IPS-NIHi11 (cell line): ENCODE data around the gene RASSF5.
"Not testable (repeated sequence)": the region's sequence is repeated elsewhere in the genome, so short reads cannot be mapped to it uniquely, and the experiment has no call there.

Experiments
- DNase-seq: peaks from one replicate; pipeline ENCODE4 v3.0.0; 2012; ENCODE audit warnings: mixed read lengths, low spot score

RASSF5 gene

DNA sequence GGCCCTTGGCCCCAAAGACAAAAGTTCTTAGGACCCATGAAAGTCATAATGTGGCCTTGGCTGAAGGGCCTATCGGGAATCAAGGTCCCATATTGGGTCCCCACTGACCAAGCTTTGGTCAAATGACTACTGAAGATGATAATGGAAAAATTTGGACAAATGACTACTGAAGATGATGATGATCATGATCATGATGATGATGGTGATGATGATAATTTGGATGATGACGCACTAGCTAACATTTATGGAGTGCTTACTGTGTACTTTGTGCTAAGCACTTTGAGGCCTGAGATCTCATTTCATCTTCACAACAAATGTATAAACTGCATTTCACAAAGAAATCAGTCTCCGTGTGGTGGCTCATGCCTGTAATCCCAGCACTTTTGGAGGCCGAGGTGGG, 65.5 kb downstream of the RASSF5 start:
- DNase-seq = no peak

DNA sequence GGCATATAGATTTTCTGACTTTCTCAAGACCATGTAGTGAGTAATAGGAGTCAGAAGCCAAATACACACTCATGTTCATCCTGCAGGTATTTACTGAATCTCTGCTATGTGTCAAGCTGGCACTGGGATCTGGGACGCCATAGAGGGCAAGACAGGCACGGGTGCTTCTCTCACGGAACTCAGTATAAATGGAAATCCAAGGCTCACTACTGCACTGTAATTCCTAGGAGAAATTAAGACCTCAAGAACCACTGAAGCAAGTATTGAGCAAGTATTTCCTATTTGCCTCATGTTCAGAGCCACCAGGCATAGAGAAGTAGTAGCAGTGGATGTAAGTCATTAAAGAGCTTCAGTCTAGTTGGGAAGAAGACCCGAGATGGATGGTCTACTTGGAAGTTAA, 66.0 kb downstream of the RASSF5 start:
- DNase-seq = no peak

DNA sequence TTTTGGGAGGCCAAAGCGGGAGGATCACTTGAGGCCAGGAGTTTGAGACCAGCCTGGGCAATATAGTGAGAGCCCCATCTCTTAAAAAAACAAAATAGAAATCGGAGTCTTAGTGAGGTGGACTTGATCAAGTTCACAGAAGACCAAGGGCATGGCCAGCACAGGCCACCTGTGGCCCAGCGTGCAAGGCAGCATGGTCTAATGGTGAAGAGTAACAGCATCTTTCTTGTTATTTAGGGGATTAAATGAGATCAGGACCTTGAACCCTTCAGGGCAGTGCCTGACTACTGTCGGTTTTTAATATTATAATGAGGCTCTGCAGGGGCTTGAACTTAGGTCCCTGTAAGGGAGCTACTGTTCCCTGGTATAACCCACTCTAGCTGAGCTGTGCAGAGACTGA, 66.4 kb downstream of the RASSF5 start:
- DNase-seq = no peak

DNA sequence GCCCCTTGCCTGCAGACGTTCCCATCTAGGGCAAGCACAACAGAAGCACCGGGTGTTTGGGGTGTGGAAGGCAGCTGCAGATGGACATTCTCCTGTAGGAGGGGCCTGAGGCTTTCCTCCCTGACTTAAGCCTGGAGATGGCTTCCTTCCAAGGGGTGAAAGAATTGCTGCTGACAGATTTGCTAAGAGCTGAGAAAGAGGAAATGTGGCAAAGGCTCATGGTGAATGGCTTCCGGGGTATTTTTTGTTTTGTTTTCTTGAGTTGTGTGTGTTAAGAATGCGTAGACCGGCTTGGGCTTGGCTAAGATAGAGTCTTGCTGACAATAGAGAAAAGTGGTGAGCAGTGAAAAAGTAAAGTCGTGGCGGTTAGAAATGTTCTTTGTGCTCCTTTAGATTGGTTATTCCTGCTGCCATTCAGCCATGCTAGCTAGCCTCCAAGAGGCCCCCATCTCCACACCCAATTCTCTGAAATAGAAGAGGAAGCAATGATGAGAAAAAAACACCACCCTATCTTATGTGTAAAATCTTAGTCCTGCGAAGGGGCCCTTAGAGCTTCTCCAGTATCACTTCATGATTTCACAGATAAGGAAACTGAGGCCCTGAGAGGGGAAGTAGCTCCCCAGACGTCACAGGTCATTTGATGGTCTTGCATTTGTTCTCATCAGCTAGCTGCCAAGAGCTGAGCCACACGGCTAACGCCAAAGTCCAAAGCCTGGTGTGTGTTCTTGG, 68.0 kb downstream of the RASSF5 start:
- DNase-seq = no peak

DNA sequence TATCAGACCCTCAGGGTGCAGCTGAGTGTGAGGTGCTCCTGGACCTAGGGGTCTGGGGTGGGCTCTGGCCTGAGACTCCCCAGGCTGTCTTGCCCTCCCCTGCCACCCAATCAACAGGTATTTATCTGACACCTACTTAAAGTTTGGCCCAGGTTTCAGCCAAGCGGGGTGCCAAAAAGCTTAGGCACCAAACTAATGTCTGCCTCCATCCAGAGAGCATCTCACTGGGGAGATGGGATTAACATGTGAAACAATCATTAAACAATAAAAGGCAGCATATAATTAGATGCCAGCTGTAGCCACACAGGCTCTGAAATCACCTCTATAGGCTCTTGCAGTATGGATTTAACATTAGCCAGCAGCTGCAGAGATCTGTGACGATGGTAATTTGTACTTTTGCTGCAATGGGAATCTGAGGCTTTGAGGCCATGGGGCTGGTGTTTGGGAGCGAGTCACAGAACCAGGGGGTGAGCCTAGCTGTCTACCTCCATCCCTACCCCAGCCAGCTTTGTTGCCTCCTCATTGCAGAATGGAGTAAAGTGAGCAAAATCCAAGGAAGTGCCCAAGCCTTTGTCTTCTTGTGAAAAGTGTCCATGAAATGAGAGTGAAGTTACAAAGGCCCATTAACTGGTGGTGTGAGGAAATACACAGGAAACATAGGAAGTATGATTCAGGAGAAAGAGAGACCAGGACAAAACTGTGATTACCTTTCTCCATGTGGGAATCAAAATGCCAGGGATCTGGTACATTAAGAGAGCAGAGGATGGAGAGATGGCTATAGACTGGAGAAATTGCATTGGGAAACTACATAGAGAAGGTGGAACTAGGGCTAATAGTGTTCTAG, 68.8 kb downstream of the RASSF5 start:
- DNase-seq = no peak

DNA sequence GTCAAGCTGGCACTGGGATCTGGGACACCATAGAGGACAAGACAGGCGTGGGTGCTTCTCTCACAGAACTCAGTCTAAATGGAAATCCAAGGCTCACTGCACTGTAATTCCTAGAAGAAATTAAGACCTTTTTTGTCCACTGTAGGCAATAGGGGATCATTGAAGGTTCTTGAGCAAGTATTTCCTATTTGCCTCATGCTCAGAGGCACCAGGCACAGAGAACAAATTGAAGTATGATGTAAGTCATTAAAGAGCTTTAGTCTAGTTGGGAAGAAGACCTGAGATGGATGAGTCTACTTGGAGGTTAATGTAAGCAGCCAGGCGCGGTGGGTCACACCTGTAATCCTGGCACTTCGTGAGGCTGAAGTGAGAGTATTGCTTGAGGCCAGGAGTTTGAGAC, 70.3 kb downstream of the RASSF5 start:
- no peak for DNase-seq

DNA sequence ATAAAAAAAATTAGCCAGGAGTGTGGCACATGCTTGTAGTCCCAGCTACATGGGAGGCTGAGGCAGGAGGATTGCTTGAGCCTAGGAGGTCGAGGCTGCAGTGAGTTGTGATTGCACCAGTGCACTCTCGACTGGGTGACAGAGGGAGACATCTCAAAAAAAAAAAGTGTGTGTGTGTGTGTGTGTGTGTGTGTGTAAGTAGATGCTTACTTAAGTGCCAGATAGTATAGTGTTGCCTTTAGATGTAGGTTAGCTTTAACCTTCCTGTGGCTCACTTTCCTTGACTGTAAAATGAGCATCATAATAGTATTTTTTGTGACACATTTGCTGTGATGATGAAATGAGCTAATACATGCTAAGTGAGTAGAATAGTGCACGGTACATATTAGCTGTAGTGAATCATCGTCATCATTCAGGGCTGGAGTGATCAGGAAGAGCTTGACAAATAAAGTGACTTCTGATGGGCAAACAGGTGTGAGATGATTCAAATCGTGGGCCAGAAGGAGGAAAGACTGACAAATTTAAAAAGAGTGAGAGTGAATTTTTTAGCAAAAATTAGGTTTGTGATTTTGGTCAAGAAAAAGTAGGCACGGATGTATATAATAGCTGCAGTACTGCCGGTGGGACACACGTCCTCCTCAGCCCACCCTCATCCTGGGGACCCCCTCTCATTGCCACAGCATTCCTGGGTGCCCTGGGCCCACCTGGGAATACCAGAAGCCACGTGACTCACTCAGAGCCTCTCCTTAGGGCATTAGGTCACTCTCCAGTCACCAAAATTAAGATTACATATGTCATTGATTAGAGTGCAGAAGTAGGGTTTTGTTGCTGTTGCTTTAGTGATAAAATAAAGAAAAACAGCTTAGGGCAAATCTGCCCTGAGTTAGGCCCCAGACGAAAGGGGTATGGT, 71.0 kb downstream of the RASSF5 start:
- DNase-seq = no peak

DNA sequence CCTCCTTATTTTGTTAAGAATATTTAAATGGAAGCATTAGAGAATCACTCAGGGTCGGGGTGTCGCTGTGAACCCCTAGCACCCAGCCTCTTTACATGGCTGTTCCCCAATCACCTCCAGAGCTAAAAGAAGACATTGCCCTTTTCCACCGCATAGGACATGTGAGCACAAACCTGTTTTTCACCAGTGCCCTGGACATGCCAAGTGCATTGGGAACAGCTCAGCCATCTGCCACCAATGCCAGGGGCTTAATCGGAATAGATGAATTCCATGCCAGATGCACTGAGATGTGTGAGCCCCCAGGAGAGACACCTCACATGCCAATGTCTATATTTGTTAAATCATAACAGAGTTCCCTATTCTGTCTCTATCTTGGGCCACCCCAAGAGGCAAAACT, 71.6 kb downstream of the RASSF5 start:
- no peak for DNase-seq

DNA sequence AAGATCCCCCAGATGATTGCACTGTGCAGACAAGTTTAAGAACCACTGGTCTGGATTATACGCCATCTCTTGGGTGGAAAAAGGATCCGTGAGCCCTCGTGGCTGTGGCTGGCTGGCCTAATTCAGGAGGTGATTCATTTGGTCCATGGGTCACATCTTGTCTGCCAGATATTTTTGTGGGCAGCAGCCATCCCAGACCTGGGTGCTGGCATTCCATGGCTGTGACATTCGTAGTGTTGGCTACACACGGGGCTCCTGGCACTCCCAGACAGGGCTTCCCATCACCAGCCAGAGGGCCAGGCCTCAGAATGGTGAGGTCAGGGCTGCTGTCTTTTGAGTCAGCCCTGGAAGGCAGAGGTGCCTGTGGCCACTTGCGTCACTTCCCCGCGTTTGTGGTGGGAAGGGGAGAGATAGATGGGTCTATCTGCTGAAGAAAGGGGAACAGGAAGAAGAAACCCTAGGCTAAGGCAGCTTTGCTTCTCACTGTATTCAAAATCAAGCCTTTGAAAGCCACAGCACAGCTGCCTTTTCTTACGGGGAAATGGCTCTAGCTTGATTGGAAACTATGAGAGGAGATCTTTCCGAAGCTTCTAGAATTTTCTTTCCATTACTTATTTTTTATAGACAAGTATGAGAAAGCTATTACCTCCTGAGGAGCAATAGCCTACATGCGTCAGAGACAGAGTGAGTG, 72.6 kb downstream of the RASSF5 start:
- DNase-seq = no peak

DNA sequence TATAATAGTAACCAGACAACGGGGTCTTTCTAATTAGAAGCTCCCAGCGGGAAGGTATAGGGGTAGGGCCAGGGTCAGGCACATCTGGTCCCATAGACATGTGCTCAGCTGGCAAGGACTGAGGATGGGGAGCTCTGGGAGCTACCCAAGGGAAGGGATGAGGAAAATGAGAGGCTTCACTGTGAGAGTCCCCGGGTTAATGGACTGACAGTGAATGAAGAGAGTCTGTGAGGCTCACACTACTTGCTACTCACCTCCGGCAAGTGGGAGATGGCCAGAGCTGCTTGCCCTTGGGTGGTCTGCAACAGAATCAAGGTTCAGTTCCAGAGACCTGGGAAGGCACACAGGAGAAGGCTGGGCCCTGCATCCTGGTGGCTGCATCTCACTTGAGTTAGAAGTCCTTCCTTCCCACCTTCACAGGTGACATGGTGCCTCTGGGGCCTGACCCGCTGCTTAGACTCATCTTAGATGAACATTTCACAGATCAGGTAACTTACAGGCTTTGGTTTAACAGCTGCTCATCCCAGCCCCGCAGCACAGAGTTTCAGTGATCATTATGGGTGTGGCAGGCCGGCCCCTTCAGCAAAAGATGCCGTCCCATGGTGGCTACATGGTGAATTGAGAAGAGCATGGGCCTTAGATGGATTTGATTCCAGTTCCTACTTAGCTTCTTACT, 73.2 kb downstream of the RASSF5 start:
- no peak for DNase-seq

DNA sequence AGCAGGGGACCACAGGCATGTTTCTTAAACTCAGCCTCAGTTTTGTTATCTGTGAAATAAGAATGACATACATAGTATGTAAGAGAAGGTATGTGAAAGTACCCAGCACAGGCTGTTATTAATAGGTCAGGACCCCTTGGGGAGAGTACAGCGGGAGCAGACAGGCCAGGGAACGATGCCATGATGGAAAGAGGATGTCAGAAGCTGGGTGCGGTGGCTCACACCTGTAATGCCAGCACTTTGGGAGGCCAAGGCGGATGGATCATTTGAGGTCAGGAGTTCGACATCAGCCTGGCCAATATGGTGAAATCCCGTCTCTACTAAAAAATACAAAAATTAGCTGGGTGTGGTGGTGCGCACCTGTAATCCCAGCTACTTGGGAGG, 73.8 kb downstream of the RASSF5 start:
- not testable (repeated sequence) for DNase-seq

DNA sequence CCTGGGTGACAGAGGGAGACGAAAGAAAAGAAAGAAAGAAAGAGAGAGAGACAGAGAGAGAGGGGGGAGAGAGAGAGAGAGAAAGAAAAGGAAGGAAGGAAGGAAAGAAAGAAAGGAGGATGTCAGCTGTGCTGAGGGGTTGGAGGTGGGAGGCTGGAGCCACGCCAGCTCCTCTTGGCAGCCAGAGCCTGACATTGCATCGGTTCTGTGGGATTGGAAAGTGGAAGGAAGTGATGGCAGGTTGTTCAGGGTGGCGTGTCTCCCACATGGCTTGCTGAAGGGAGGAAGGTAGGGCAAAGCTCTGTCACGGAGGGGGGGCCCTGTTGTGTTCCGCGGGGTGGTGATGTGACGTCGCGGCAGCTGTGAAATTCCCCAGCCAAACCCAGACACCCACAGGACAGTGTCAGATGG, 74.2 kb downstream of the RASSF5 start:
- no peak for DNase-seq

DNA sequence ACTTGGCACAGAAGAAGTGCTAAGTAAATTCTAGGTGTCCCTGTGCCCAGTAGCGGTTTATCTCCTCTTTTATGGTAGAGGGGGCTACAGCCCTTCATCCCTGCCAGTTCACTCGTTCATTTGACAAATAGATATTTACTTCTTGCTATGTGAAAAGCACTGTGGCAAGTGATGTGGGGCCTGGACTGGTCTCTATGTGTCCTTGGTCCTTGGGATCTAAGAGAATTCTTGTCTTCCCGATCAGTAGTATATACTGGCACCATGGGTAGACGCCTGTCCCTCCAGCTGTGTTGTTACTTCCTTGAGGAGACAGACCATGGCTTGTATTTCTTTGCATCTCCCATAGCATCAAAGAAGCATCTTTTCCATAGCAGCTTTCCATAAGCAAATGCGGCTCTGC, 75.2 kb downstream of the RASSF5 start:
- DNase-seq = no peak

DNA sequence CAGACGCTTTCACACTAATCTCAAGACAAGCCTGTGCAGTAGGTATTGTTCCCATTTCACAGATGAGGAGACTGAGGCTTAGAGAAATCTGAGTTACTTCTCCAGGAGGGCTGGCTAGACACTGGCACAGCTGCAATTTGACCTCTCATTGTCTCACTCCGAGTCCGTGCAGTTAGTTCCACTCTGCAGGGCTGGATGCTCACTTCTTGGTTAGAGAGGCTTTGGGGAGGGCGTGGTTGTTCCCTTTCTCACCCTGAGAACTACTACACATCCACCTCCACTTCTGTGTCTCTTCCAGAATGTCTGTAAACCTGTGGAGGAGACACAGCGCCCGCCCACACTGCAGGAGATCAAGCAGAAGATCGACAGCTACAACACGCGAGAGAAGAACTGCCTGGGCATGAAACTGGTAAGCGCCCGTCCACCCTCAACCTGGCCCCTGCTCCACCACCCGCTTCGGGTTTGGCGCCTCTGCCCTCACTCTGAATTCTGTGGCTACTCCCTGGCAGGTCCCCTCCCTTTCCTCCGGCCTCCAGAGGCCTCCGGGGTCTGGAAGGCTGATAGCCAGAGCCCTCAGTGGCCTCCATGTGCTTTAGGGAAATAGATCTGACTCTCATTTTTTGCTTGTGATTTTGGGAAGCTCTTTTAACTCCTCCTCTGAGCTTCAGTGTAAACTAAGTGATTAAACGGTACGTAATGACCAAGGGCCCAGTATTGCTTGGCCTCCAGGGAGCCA, 75.8 kb downstream of the RASSF5 start:
- no peak for DNase-seq

DNA sequence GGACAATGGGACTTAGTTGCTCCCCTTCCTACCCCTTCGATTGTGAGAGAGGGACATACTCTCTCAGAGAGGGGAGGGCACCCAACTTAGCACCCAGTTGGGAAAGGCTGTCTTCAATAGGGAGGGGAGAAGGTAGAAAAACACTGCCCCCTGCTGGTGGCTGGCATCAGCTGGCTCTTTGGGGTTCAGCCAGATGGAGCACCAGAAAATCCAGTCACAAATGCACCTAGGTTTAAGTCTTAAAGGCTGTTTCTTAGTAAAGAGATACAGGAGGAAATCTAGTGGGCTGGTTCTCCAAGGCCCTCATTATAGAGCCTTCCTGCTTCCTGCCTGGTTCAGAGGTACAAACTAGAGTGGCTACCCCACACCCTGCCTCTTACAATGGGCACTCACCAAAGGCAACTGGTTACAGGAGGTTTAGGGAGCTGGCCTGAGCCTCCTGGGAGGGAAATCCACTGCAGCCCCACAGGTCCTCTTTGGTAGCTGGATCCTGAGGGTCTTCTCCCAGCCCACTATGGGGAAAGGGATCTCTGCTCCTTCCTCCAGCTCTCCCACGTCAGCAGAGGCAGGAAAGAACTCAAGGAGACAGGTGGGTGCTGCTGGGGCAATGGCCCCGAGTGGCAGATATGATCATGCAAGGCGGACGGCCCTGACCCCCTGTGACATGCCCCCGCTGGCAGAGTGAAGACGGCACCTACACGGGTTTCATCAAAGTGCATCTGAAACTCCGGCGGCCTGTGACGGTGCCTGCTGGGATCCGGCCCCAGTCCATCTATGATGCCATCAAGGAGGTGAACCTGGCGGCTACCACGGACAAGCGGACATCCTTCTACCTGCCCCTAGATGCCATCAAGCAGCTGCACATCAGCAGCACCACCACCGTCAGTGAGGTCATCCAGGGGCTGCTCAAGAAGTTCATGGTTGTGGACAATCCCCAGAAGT, 76.6 kb downstream of the RASSF5 start:
- DNase-seq = peak; percentile 84

DNA sequence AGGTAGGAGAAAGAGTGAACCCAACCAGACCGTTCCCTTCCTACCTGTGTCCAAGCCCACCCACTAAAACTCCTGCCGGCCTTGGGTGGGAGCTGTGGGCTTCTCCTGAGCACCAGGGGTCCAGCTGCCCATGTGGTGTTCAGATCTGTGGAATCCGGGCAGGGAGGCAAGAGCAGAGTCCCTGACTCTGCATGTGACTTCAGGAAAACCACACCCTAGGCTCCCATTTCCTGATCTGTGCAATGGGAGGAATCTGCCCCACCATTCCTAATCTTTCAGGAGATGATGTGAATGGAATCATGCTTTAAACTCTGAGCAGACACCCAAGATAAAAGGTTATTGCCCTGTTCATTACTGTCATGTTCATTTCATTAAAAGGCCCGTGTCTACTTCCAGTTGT, 77.4 kb downstream of the RASSF5 start:
- no peak for DNase-seq

DNA sequence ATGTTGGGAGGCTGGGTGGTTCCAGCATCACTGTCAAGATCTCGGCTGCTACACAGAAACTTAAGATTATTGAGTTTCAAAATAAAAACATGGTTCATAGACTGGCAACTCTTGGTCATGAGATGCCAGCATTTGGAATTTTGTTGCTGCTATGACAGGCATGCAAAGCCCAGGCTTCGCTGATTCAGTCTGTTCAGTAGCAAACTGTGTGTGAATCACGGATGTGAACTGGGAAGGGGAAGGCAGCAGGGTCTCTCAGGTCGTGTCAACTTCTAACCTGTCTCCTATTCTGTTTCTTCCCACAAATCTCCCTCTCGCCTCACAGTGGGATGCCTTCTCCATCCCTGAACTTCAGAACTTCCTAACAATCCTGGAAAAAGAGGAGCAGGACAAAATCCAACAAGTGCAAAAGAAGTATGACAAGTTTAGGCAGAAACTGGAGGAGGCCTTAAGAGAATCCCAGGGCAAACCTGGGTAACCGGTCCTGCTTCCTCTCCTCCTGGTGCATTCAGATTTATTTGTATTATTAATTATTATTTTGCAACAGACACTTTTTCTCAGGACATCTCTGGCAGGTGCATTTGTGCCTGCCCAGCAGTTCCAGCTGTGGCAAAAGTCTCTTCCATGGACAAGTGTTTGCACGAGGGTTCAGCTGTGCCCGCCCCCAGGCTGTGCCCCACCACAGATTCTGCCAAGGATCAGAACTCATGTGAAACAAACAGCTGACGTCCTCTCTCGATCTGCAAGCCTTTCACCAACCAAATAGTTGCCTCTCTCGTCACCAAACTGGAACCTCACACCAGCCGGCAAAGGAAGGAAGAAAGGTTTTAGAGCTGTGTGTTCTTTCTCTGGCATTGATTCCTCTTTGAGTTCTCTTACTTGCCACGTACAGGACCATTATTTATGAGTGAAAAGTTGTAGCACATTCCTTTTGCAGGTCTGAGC, 79.4 kb downstream of the RASSF5 start:
- DNase-seq = no peak

DNA sequence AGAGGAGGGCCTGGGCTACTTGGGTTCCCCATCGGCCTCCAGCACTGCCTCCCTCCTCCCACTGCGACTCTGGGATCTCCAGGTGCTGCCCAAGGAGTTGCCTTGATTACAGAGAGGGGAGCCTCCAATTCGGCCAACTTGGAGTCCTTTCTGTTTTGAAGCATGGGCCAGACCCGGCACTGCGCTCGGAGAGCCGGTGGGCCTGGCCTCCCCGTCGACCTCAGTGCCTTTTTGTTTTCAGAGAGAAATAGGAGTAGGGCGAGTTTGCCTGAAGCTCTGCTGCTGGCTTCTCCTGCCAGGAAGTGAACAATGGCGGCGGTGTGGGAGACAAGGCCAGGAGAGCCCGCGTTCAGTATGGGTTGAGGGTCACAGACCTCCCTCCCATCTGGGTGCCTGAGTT, 80.6 kb downstream of the RASSF5 start:
- DNase-seq = no peak
